ENCODE results near the gene NSUN3.
"Not testable (repeated sequence)": the region's sequence is repeated elsewhere in the genome, so short reads cannot be mapped to it uniquely, and the experiment has no call there.

The NSUN3 gene

DNA sequence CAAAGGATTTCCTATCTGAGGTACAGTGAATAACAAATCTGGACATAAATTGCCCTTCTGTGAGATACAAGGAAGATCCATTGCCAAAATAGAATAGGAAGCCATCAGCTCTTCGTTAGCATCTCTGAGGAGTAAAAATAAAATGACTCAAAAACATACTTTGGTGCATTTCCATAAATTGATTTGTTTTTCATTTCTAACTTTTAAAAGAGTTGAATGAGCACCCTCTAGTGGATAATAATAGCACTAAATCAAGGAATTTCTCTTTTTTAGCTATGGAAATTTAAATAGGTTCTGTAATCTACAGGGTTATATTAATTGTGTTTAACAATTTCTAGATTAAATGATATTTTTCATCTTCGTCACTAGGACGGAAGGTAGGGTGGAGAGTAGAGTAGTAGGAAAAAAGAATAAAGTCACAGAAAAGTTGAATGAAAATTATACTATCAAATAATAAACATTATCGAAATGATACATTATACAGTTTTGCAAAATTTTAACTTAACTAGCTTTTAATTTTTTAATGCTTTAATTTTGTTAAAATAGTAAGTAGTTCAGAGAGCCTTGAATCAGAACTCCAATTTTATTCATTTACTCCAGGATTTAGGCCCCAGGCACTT, 6.4 kb downstream of the NSUN3 start:
- DNase-seq, result peak in 2 of 3 donors; percentile 64 to 75

DNA sequence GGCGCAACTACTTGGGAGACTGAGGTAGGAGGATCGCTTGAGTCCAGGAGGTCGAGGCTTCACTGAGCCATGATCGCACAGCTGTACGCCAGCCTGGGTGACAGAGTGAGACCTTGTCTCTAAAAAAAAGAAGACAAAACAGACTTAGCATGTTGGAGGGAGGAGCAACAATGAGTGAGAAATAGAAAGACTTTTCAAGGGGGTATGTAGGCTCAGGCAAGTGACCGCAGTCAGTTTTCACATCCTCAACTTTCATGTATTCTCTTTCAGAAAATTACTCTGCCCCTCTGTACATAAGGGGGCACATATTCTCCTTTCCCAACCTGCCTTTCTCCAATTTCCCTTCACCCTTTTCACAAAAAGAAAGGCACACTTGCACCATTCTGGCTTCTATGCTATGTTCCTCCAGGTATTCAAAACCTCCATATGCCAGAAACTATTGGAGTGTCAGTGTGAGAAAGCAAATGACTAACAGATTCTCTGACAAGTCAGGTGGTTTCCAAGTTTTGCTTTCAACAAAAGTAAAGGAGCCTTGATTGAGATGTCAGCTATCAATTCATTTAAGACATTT, 7.6 kb downstream of the NSUN3 start:
- no peak for DNase-seq

DNA sequence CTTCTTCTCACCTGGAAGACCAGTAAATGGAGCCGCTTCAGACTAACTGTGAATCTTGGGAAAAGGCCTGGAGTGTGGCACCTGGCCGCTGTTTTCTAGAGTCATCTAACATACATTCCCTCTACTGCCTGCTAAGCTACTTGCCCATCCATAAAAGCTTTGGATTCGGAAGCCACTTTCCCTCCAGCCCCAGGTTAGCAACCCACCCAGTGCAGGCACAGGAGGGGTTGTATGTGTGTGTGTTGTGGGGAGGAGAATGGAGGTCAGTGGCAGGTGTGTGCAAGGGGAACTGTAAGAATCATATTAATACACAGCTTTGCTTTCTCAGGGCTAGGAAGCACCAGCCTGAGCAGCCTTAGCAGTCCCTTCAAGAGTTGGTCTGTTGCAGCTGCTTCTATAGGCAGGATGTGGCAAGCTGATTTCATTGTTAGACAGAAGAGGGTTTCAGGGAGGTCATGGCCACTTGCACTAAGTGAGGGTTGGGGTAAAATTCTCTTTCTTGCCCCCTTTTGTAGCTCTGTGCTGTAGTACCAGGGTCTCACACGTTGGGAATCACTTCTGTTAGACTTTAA, 8.9 kb downstream of the NSUN3 start:
- DNase-seq, result no peak

DNA sequence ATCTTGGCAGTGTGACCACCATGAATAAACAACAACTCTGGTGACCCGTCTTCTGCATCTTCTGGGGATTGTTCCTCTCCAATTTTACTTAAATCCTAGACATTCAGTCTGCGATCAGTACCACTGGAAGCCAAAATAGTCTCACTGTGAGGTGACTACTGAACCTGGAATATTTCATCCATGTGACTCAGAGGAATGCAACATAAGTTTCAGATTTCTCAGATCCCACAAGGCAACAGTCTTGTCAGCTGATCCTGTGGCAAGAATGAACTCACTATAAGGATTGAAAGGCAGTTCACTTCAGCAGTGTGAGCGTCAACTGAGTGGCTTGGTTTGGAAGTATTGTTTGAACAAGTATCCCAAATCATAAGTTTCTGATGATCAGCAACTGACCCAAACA, 13.2 kb downstream of the NSUN3 start:
- DNase-seq, result no peak

DNA sequence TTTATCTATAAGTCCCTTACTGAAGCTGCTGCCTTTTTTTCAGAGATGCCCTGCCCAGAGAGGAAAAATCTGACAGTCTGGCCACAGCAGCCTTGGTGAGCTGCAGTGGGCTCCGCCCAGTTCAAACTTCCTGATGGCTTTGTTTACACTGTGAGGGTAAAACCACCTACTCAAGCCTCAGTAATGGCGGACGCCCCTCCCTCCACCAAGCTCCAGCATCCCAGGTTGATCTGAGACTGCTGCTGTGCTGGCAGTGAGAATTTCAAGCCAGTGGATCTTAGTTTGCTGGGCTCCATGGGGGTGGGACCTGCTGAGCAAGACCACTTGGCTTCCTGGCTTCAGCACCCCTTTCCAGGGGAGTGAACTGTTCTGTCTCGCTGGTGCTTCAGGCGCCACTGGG, 17.7 kb downstream of the NSUN3 start:
- DNase-seq, result not testable (repeated sequence)

DNA sequence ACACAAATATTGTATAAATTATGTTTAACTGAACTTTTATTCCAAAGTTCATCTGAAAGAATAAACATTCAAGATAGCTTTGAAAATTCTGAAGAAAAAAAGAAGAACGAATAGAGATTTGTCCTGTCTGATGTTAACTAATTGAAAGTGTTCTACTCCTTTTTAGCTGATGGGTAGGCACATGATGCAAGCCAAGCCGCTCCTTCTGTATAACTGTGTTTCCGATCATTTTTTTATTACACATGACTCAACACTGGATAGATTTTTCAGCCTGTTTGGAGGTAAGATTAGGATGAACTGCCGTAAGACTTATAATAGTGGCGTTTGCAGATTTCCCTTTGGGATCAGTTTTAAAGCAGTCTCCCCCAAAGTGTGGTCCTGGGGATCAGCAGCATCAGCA, 19.0 kb downstream of the NSUN3 start:
- no peak for DNase-seq

DNA sequence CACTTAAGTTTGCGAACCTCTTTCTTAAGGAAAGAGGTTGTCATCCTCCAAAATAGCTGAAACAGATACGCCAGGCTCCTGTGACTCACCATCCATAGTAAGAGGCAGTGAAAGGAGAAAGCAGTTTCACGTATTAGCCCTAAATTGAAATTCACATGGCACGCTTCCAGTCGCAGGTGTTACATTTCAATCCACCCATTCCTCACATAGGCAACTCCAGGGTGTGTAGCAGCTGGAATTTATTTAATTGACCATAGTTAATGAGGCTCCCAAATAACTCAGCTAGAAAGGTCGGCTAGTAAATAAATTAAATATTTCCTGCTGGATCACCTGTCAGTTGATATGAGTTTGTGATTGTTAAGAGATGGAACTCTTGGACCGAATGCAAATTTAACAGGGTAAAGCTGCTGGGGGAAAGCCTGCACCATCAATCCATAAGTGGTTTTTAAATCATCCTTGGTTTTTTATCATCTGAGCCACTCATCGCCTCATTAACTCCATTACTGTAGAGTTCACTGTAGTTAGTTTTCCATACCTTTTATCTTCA, 19.6 kb downstream of the NSUN3 start:
- DNase-seq, result no peak

DNA sequence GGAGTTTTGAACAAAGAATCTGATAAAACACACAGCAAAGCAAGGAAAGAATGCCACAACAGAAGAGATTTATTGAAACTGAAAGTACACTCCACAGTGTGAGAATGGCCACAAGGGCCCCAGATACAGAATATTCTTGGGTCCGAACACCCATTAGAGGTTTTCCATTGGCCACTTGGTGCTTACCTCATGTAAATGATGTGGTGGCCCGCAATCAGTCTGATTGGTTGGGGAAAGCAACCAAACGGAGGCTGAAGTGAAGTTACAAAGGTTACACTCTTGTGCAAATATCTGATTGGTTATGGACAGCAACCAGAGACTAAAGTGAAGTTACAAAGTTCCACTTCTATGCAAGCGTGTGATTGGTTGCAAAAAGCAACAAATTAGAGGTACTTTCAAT, 20.4 kb downstream of the NSUN3 start:
- no peak for DNase-seq

DNA sequence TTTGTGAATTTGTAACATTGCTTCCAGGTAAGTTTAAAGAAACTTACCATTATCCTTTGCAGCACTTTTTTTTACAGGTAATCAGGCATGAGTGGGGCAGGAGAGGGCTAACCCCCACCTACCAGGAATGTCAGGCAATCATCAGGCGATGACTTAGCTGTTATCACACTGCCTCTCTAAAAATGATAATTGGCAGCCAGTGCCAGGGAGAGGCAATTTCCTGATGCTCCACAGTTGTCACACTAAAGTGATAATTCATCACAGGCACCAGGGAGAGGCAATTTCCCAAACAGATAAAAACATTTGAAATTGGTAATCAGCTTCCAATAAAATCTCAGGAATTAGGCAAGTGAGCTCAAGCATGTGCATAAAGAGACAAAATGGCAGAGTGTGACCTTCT, 26.3 kb downstream of the NSUN3 start:
- no peak for DNase-seq

DNA sequence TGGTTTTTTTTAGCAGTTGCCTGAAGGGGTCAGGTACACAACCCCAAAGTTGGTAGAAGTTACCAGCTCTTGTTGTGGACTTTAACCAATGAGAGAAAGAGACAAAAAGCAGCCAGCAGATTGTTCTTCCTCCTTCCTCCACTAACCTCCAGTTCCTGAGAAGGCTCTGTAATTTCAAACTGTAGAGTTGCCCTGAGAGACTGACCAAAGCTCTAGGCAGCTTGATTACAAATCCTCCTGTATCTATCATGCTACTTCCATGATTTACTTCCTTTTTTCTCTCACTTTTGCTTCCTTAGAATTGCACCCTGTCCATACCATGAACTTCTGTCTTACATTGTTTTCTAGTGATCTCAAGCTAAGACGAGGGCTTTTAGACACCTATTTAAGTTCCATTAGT, 29.2 kb downstream of the NSUN3 start:
- peak; percentile 44 to 55 (median 48) for DNase-seq

DNA sequence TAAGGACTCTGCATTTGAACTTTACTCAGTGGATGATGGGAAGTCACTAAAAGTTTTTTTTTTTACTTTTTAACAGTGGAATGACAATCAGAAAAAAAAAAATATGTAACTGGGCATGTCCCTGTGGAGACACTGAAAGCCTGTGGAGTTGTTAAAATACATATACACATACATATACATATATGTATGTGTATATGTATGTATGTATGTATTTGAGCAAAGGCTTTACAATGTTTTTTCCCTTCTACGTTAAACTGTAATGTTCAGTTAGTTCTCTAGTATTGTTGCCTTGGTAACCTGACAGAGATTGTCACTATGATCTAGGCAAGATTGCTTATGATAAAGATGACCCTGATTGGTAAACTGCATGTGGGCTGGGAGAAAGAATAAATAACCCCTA, 30.3 kb downstream of the NSUN3 start:
- no peak for DNase-seq

DNA sequence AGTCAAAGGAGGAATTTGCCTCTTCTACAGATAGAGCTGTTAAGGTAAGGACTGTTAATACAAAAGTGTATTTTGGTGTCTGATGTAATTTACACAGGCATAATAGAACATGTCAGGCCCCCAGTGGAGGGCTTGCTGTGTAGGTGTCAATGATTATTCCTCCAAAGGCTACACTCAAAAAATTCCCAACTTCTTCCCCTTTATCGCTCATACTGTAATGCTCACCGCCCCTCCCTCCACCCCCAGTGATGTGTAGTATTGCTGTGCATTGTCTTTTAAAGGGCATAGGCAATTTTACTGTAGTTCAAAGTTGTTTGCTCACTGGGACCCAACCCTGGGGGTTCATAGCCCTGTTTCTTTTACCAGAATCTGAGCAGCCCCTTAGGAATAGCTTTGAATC, 32.2 kb downstream of the NSUN3 start:
- peak; percentile 53 to 68 (median 66) for DNase-seq

DNA sequence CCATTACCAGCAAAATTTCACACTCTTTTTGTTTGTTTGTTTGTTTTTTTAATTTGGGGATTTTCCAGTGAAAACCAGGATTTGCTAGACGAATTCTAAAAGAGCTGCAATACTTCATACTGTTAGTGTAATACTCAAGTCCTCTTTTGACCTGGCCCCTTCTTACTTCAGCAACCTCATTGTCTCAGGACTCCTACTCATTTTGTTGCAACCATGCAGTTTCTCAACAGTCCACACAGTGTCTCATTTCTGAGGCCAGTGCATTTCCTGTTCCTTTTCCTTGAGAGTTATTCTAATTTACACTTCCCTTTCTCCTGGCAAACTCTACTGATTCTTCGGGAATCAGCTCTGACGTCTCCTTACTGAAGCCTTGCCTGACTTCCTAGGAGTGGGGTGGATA, 35.6 kb downstream of the NSUN3 start:
- peak; percentile 83 to 93 (median 91) for DNase-seq

DNA sequence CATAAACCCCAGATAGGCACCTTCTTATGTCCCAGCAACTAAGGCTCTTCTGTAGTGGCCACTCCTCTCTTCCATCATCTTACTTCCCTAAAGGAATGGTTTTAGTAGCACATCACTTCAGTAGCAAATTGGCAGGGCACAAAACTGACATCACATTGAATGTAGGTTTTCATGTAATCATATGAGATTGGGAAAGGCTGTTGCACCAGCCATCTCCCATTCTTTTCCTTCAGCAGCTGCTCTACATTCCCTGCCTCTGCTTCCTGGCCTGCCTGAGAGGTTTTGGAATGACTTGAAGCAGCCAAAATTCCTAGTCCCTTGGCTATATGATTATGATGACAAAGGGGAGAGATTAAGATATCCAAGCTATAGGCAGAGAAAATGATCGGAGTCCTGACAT, 36.5 kb downstream of the NSUN3 start:
- no peak for DNase-seq

DNA sequence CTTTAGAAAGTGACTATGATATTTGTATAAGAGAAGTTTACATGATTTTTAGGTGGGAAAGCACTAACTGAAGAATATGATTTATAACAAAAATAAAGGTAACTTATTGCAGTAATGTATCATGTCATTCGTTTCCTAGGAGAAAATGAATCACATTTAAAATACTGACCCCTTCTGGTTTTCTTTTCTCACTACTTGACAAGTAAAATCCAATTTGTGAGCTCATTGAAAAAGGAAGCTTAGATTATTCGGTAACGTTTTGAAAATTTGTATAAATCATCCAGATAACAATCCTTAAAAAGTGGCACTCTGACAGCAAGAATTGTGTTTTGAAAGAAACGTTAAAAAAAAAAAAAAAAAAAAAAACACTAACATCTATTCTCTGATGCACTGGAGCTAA, 39.0 kb downstream of the NSUN3 start:
- DNase-seq, result peak; percentile 6 to 42 (median 41)

DNA sequence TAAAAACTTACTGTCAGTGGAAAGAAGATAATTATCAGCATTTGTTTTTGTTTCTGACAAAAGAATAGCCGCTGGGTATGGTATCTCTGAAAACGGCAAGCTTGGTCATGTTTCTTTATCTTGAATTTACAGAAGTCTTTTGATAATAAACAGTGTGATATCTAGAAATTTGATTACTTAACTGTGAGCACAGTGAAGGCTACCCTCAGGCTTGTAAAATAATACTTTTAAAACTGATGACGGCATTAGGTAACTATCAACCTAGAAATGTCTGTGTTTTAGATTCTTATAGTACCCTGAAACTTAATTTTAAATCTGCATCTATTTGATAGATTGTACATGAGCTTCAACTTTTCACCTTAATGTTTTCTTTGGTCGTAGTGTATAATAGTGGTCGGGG, 43.4 kb downstream of the NSUN3 start:
- DNase-seq, result no peak

DNA sequence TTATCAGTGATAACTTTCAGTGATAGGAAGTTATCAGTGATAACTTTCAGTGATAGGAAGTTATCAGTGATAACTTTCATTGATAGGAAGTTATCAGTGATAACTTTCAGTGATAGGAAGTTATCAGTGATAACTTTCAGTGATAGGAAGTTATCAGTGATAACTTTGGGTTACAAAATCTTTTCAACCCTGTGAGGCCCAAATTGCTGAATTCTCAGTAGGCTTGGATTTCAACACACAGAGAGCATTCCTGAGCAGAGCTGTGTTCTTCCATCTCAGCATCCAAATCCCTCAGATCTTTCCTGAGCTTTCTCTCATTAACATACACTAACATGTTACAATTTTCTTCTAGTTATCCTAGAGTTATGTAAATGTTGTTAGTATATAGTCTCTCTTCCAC, 47.4 kb downstream of the NSUN3 start:
- DNase-seq, result not testable (repeated sequence)

DNA sequence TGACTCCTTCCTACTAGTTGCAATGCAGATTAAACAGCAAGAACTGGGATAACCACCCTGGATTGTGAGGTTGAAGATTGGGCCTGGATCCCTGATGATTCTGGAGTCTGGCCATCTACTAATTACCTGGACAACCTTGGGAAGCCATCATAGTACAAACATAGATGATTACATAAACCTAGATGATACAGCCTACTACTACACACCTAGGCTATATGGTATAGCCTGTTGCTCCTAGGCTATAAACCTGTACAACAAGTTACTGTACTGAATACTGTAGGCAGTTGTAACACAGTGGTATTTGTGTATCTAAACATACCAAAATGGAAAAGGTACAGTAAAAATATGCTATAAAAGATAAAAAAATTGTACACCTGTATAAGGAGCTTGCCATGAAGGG, 48.0 kb downstream of the NSUN3 start:
- DNase-seq, result no peak

DNA sequence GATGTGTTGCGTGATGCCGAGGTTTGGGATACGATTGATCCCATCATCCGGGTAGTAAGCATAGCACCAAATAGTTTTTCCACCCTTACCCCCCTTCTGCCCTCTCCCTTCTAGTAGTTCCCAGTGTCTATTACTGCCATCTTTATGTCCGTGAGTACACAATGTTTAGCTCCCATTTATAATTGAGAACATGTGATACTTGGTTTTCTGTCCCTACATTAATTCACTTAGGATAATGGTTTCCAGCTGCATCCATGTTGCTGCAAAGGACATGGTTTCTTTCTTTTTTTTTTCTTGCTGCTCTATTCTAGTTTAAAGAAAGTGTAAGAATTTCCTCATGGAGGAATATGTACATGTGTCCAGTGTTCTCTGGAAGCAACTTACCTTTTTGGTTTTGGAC, 51.8 kb downstream of the NSUN3 start:
- no peak for DNase-seq

DNA sequence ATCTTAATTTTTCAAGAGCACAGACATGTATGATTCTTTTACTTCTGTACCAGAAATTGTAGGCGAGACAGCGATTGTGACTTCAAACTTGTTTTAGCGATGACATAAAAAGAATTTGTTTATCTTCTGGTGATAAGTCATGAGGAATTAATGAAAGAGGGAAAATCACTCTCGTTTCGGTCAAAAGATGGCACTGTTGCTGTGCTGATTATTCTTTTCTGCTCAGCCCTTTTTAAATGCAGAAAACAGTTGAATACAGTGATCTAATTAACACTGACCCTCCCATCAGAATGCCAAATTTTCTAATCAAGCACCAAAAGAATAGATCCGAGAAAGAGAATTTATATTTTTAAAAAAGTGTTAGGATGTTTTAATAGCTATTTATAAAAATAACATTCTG, 52.6 kb downstream of the NSUN3 start:
- peak in 2 of 3 donors; percentile 21 for DNase-seq

DNA sequence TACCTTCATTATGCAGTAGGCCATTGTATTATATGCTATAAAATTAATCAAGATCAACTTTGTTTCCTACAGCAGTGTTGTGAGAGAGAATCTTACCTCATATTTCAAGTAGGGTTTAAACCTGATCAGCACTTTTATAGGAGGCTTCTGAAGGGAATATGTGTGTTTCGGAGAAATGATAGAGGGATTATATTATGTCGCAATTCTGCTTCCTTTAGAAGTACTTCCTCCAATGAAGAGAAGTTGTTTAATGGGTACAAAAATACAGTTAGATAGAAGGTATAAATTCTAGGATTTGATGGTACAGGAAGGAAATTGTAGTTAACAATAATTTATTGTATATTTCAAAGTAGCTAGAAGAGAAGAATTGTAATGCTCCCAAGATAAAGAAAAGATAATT, 54.9 kb downstream of the NSUN3 start:
- peak in 1 of 3 donors; percentile 38 for DNase-seq

DNA sequence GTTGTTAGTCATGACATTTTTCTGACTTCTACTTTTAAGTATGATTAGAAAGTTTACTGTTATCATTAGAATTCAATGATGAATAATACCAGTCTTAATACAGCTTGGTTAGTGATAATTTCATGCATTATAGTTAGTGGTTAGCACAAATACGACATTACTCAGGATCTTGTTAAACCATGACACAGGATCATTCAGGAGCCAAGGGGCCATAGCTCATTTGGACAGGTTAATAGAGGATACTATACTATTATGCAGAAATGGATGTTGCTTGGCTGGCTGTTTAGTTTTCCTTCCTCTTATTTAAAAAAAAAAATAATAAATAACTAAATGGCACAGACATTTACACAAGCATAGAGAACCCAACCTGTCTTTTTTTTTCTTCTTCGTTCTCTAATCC, 55.5 kb downstream of the NSUN3 start:
- no peak for DNase-seq

DNA sequence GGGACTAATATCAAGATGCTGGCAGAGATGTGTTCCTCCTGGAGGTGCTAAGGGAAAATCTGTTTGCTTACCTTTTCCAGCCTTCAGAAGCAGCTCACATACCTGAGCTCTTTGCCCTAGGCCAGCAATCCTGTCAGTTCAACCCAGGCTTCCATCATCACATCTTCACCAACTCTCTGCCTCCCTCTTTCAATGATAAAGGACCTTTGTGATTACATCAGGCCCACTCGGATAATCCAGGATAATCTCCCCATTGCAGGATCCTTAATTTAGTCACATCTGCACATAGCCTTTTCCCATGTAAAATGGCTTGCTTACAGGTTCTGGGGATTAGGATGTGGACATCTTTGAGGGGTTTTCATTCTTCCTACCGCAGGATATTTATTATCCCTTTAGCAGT, 58.3 kb downstream of the NSUN3 start:
- no peak for DNase-seq

DNA sequence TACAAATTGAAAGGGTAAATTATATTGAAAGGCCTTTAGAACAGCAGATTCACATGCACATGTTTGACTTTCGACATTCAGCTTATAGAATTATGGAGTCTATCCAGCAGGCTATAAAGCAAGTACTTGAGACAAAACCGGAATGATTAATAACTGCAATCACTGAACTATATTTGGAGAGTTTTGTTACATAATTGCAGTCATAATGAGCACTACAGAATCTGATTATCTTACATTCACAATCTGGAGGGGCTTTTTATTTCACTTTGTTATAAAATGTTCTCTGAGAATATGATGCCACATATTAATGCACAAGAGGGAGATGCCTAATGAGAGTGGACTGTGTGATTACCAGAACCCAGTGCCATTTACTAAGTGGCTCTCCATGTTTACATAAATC, 64.3 kb downstream of the NSUN3 start:
- no peak for DNase-seq

DNA sequence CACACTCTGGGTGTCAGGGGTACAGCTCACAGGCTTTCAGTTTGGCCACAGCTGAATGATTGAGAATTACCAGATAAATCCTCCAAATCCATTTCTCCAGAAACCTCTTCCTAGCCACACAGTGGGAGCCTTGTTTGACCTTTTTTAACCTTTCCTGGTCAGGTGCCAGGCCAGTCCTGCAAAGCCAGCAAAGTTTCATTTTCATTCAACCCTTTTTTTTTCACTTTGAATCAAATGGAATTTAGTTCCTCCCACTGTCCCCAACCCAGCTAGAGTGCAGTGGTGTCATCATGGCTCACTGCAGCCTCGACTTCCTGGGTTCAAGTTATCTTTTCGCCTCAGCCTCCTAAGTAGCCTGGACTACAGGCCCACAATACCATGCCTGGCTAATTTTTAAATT, 67.8 kb downstream of the NSUN3 start:
- DNase-seq, result no peak
